HG03108 (cell line): ENCODE measurements around the gene POC1B.
A peak's percentile ranks its signal among the peaks of the same experiment; 100 is the strongest.

Experiments
- ATAC-seq: cut with Tn5 transposase; IDR thresholded peaks from one replicate; pipeline ENCODE4 v1.9.1; 2021; ENCODE audit warnings: moderate library complexity; ENCODE audit not compliant: unreplicated experiment

The POC1B gene

GRCh38 chr12:89539426-89540223 lies 13.8 kb upstream of the POC1B start:
- no peak for ATAC-seq

- no peak for ATAC-seq
Observed at GRCh38 chr12:89538897-89539296, 13.1 kb upstream of the POC1B start.

GRCh38 chr12:89537389-89537788 lies 11.5 kb upstream of the POC1B start:
- ATAC-seq: no peak

DNA sequence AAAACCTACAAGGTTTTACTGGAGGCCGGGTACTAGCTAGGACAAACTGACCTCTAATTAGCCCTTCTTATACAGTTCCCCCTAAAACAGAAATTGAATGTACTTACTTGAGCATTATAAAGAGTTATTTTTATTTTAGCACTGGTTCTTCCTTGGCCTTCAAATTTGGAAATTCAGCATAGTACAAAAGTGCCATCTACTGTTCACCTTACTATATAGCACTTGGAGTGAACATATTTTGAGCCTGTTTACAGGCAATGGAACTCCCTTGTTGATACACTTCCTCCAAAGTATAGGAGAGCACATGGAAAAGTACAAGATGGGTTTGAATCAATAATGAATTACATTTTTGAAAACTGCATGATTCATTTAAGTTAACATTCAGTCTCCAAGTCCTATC lies 3.9 kb upstream of the POC1B start:
- ATAC-seq: no peak

GRCh38 chr12:89528434-89528833 lies 2.6 kb upstream of the POC1B start:
- no peak for ATAC-seq

DNA sequence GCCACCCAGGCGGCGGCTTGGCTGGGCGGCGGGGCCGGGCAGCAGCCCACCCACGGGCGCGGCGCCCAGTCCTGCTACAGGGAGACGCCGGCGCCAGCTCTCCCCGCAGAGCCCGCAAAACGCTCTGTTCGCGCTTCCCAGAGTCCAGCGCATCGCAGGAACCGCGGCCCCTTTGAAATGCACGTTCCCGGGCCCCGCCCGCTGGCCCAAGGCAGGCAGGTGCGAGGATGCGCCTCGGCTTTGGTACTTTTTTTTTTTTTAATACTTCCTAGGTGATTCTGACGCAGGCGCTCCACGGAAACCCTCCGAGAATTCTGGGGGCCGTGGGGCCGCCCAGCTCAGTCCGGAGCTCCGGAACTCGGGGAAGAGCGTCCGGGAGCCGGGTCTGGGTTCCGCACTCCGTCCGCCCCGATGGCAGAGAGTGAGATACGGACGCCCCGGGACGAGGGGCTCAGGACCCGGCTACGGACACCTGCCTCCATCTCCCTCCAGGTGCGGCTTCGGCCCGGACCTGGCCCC lies 483 bp downstream of the POC1B start:
- ATAC-seq: peak; percentile 22

DNA sequence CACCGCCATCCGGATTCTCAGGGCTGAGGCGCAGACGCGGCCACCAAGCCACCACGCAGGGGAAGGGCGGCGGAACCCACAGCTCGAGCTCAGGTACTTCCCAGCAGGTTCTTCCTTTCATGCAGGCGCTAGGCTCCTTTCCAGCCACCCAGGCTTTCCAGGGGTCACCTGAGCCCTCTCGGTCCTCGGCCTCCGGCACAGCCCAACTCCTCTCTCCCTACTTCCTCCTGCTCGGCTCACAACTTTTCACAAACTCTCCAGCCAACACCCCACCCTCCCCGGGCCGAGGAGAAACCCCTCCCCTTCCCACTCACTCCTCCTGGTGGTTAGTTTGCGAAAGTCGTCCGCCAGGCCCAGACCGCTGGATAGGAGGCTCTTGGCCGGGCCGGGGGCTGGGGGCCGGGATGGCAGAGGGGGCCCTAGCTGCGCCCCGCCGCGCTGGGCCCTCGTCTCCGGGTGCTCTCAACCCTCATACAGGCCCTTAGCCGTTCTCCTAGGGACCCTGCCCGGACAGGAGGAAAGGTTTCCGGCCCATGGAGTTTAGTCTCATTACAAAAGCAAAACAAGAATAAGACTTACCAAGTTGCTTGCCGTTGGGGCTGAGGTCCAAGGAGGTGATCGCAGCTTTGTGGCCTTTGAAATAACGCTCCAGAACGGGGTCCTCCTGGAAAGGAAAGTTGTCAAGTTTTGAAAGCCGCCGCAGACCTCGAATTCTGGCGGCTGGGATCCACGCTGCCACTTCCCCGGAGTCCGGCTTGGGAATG lies 1.1 kb downstream of the POC1B start, which contains the start of gene GALNT4:
Gene GALNT4 (minus strand): TSS at position 256 of the 764 bp plus-strand sequence. CDS start 247 bp downstream, at position 9.
- ATAC-seq: peak; percentile 67

- no peak for ATAC-seq
Observed at GRCh38 chr12:89523843-89524540, 1.9 kb downstream of the POC1B start.

DNA sequence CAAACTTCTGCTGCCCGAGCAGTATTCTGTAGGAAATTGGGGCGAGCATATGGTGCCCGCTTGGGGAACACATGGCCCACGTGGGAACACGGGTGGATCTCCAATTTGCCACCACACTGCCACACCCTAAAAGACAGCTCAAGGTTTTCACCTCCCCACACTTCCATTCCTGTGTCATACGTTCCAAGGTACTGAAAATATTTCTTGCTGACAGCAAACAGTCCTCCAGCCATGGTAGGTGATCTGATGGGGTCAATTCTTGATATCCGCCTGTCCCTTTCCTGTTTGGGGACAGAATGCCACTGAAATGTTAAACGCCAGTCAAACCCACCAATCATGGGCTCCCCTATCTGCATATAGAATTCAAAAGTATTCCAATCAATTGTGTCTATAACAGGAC lies 2.5 kb downstream of the POC1B start:
- ATAC-seq: no peak

DNA sequence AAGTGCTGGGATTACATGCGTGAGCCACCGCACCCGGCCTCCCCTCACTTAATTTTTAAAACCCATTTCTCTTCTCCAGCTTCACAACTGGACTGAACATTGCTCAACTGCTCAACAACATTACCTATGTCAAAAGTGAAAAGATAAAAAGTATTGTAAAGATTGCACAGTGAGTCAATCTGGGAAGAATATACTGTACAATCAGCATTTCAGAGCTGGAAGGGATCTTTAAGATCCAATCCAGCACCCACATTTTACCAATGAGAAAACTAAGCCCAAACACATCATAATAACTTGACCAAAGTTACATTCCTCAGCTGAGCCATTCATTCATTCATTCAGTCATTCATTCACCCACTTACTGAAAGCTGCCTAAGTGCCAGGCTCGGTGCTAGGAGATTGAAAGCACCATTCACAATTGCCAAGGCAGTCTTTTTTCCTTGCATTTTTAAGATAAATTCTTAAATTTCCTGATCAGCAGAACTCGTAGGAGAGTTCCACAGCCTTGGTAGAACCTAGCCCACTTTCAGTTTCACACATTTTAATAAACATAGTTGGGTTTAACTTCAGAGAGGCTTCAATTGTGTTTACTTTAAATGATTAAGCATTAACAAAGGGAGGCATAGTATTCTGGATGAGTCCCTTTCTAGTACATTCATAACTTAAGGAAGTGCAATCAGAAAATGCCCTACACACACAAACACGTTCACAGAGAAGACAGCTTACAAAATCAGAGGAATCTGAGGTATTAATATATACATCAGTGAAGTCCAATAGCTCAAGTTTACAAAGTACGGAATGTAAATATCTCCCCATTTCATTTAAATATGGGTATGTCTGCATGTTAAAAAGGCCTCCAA lies 4.3 kb downstream of the POC1B start:
- ATAC-seq: no peak

DNA sequence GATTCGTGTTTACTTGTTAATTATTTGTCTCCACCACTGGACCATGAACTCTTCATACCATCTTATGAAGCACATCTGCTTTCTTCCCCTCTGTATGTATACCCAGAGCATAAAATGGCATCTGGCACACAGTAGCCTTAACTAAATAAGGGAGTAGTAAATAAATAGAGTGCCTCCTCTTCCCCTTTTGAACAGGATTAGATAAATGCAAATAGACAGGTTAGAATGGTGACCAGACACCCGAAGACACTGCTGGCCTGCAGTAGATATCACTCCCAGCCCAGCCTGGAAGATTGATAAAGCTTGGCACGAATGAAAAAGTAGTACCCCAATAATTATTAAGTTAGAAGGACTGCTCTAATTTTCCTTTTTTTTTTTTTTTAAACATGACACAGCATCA lies 8.1 kb downstream of the POC1B start:
- no peak for ATAC-seq

- no peak for ATAC-seq
Observed at GRCh38 chr12:89516633-89517032, 9.2 kb downstream of the POC1B start.

DNA sequence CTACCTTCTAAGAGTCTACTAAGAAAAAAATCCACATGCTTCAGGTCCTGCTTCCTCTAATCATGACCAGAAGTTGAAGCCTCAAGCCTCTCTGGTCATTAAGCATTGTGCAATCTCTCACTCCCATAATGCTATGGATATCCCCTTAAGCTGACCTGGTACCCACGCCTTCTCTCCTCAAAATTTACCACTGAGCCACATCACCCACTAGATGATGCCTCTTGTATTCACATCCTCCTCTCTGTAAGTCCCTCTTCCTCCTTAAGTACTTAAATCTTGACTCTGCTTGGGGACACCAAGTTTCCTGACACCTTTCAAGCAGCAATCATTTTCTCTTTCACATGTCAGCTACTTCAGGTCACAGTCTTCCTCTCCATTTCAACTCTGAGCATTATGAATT lies 11.1 kb downstream of the POC1B start:
- ATAC-seq: peak; percentile 87

- ATAC-seq: no peak
Observed at GRCh38 chr12:89513544-89513943, 12.3 kb downstream of the POC1B start.

GRCh38 chr12:89507015-89507824 lies 18.6 kb downstream of the POC1B start:
- no peak for ATAC-seq

DNA sequence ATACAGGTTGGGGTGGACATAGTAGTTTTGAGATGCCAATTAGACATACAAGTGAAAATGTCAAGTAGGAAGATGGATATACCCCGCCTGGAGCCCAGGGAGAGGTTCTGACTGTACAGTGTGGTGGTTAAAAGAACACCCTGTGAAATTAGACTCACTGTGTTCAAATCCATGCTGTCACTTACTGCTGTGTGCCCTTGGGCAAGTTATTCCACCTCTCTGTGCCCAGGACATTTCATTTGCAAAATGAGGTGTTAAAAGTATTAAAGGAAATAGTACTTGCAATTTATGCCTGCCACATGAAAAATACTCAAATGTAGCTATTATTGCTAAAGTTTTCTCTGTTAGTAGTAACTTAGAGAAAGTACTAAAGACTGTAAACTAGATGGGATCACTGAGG lies 19.8 kb downstream of the POC1B start:
- no peak for ATAC-seq

DNA sequence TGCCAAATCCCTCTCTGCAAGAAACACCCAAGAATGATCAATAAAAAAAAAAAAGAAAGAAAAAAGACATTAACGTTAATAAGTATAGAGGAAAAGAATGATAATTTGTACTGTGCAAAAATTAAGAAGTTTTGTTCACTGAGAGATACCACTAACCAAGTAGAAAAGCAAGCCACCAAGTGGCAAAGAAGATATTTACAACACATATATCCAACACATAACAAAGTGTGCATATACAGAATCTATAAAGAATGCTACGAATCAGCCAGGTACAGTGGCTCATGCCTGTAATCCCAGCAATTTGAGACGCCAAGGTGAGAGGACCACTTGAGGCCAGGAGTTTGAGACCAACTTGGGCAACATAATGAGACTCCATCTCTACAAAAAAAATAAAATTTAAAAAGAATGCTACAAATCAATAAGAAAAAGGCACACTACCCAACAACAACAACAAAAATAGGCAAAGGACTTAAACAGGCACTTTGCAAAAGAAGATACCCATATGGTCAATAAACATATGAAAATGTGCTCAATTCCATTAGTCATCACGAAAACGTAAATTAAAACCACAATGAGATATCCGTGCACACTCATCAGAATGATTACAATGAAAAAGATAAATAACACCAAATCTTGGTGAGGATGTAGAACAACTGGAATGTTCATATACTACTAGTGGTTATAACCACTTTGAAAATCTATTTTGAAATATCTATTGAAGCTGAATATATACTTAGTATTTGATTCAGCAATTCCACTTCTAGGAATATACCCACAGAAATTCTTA lies 21.1 kb downstream of the POC1B start:
- no peak for ATAC-seq

DNA sequence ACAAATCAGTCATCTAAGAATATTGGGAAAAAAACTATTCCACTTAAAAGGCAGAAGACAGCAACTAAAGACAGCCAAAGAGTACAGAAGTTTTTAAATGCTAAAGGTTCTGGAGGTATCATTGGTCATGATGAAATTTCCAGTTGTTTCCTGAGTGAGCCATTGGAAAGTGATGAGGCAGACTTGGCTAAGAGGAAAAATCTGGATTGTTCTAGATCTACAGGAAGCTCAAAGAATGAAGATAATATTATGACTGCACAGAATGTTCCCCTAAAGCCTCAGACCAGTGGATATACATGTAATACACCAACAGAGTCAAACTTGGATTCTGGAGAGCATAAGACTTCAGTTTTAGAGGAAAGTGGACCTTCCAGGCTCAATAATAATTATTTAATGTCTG lies 24.1 kb downstream of the POC1B start:
- ATAC-seq: no peak

DNA sequence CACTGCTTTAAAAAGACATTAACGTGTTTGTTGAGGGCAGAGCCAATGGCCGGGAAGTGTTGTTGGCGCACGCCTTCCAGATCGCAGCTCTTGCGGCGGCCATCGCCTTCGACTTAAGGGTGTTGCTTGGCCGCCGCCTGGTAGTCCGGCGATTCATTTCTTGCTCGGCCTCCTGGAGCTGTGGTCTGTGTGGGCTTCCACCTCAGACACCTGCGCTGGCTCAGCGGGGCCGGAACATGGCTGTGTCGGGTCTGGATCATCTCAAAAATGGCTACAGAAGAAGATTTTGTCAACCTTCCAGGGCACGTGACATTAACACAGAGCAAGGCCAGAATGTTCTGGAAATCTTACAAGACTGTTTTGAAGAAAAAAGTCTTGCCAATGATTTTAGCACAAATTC lies 26.0 kb downstream of the POC1B start:
- no peak for ATAC-seq
